ENCODE results near the gene PDZD4.

Gene PDZD4

DNA sequence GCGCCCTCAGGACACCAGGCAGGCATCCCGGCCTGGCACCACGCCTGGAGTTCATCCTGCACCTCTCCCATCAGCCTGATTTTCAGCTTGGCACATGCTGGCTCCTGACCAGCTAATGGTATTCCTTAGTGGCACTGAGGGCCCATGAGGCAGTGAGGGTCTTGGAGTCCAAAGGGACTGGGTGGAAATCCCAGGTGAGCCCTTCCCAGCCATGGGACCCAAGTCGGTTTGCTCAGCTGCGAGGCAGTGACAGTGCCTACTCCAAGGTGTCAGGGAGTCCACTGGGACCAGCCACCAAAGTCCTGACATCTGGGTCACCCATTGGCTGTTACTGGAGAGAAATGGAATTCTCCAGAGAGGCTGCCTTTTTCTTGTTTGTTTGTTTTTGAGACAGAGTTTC, 31.0 kb downstream of the PDZD4 start:
- DNase-seq: no peak
- Histone ChIP-seq H4K8ac (ENCODE audit: low read depth, low read length) (no peak overlapping the region), H3K27ac (ENCODE audit: low read depth, low read length) (no peak overlapping the region), H3K79me1 (ENCODE audit: low read length) (no peaks in the 10 kb centered on the region), H3K56ac (ENCODE audit: low read length) (no peak overlapping the region), H3K9ac (ENCODE audit: low read length) (no peak overlapping the region), H3K4ac (ENCODE audit: low read depth, low read length) (no peak overlapping the region), H3K79me2 (ENCODE audit: control insufficient read depth, insufficient read depth, low read length) (peaks cover 15% of the 10 kb centered on the region), H3K23ac (ENCODE audit: low read length) (no peak overlapping the region), H3K4me3 (ENCODE audit: low read length) (no peak overlapping the region), H3K4me2 (ENCODE audit: low read length) (no peak overlapping the region), H2BK5ac (ENCODE audit: low read length) (no peak overlapping the region), H2AK5ac (ENCODE audit: low read length) (no peak overlapping the region), H3K18ac (ENCODE audit: low read length) (no peak overlapping the region), H4K5ac (ENCODE audit: low read length) (no peak overlapping the region), H3K27me3 (ENCODE audit: insufficient read depth, low read length, poor library complexity) (no peaks in the 10 kb centered on the region), H3K4me1 (ENCODE audit: control insufficient read depth, low read depth, low read length) (no peaks in the 10 kb centered on the region), H3K36me3 (ENCODE audit: control insufficient read depth, insufficient read depth, low read length) (peaks cover 3% of the 10 kb centered on the region), H2BK15ac (replicated peaks; ENCODE audit: low read depth) (no peak overlapping the region), H2BK120ac (ENCODE audit: low read depth, low read length) (no peak overlapping the region)
- WGBS (ENCODE audit: extremely low coverage, insufficient coverage, low lambda C conversion rate): no CpG with 5 or more reads among the region's 5 CpGs

DNA sequence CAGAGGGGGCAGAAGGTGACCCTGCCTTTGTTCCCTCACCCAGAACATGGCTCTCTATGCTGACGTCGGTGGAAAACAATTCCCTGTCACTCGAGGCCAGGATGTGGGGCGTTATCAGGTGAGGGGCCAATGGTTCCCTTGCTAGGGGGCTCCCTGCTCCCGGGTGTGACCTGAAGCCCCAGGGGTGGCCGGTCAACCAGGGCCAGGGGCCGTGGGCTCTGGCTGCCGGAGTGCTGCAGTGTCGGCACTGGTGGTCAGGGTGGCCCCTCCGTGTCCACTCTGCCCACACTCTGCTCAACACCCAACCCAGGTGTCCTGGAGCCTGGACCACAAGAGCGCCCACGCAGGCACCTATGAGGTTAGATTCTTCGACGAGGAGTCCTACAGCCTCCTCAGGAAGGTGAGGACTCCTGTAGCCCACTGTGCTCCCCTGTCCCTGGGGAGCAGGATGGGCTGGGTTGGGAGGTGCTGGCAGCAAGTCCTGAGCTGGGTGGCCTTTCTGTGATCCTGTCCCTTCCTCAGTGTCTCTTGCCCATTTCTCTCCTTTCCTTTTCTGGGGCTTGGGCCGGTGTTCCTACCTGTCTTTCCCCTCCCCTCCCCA, 32.8 kb downstream of the PDZD4 start:
- no CpG with 5 or more reads among the region's 15 CpGs for WGBS (ENCODE audit: extremely low coverage, insufficient coverage, low lambda C conversion rate)
- Histone ChIP-seq H3K23ac (ENCODE audit: low read length) (no peak overlapping the region), H3K4me1 (ENCODE audit: control insufficient read depth, low read depth, low read length) (no peaks in the 10 kb centered on the region), H3K27me3 (ENCODE audit: insufficient read depth, low read length, poor library complexity) (no peaks in the 10 kb centered on the region), H3K27ac (ENCODE audit: low read depth, low read length) (no peak overlapping the region), H4K8ac (ENCODE audit: low read depth, low read length) (no peak overlapping the region), H3K36me3 (ENCODE audit: control insufficient read depth, insufficient read depth, low read length) (peaks cover 3% of the 10 kb centered on the region), H3K18ac (ENCODE audit: low read length) (no peak overlapping the region), H3K79me2 (ENCODE audit: control insufficient read depth, insufficient read depth, low read length) (peaks cover 25% of the 10 kb centered on the region), H3K9ac (ENCODE audit: low read length) (no peak overlapping the region), H2BK120ac (ENCODE audit: low read depth, low read length) (no peak overlapping the region), H2BK5ac (ENCODE audit: low read length) (no peak overlapping the region), H2AK5ac (ENCODE audit: low read length) (no peak overlapping the region), H3K79me1 (ENCODE audit: low read length) (peaks cover 2% of the 10 kb centered on the region), H2BK15ac (replicated peaks; ENCODE audit: low read depth) (no peak overlapping the region), H3K56ac (ENCODE audit: low read length) (no peak overlapping the region), H4K5ac (ENCODE audit: low read length) (no peak overlapping the region), H3K4ac (ENCODE audit: low read depth, low read length) (no peak overlapping the region), H3K4me3 (ENCODE audit: low read length) (no peak overlapping the region), H3K4me2 (ENCODE audit: low read length) (no peak overlapping the region)
- DNase-seq: no peak

DNA sequence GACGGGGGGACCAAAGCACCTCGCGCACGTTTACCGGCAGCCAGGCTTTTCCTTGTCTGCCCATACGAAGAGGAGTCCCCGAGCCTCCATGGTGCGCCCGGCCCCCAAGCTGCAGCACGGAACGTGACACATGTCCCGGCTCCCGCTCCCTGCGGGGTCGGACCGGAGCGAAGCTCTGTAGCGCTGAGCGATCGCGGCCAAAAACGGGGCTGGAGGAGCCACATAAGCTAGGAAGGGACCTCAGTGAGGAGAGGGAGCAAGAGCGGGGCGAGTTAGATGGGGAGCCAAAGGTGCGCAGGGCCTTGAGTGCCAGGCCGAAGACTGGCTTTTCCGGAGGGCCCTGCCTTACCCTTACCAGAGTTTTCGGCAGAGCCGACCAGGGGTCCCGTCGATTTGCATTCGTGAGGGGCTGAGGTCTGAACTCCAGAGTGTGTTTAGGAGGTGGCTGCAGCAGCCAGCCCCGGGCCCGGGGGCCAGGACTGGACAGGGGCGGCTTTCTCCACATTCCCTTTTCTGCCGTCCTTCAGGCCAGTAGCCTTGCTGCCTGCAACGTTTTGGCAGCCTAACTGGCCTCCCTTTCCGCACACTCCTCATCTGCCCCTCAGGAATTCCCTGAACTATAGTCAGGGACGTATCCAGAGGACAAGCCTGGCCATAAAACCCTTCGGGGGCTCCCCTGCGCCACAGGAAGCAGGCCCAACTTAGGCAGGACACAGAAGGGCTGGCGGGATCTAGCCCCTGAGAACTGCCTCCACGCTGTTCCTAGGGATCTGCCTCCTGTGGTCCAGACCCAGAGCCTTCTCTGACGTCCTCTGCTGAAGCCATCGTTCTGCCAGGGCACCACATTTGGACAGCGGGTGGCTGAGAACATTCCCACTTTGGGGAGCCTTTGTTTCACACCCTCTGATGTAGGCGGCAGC, 35.2 kb downstream of the PDZD4 start:
- no peak overlapping the region for H4K5ac ChIP-seq (ENCODE audit: low read length)
- WGBS (ENCODE audit: extremely low coverage, insufficient coverage, low lambda C conversion rate): no CpG with 5 or more reads among the region's 47 CpGs
- H3K79me1 ChIP-seq (ENCODE audit: low read length): peaks cover 2% of the 10 kb centered on the region
- H3K4me3 ChIP-seq (ENCODE audit: low read length): peak overlapping the region; percentile 82
- peak overlapping the region; percentile 97 for H3K9ac ChIP-seq (ENCODE audit: low read length)
- peak overlapping the region; percentile 66 for H3K4me2 ChIP-seq (ENCODE audit: low read length)
- no peak overlapping the region for H4K8ac ChIP-seq (ENCODE audit: low read depth, low read length)
- H3K4ac ChIP-seq (ENCODE audit: low read depth, low read length): no peak overlapping the region
- H2BK15ac ChIP-seq (replicated peaks; ENCODE audit: low read depth): no peak overlapping the region
- peaks cover 3% of the 10 kb centered on the region for H3K36me3 ChIP-seq (ENCODE audit: control insufficient read depth, insufficient read depth, low read length)
- no peak overlapping the region for H2BK120ac ChIP-seq (ENCODE audit: low read depth, low read length)
- H3K56ac ChIP-seq (ENCODE audit: low read length): peak overlapping the region; percentile 97
- peak overlapping the region; percentile 86 for H3K18ac ChIP-seq (ENCODE audit: low read length)
- H3K27me3 ChIP-seq (ENCODE audit: insufficient read depth, low read length, poor library complexity): no peaks in the 10 kb centered on the region
- no peak overlapping the region for H2BK5ac ChIP-seq (ENCODE audit: low read length)
- peak; percentile 8 for DNase-seq
- peak overlapping the region; percentile 24 for H3K23ac ChIP-seq (ENCODE audit: low read length)
- H3K27ac ChIP-seq (ENCODE audit: low read depth, low read length): peak overlapping the region; percentile 44
- no peaks in the 10 kb centered on the region for H3K4me1 ChIP-seq (ENCODE audit: control insufficient read depth, low read depth, low read length)
- no peak overlapping the region for H2AK5ac ChIP-seq (ENCODE audit: low read length)
- H3K79me2 ChIP-seq (ENCODE audit: control insufficient read depth, insufficient read depth, low read length): peaks cover 26% of the 10 kb centered on the region

DNA sequence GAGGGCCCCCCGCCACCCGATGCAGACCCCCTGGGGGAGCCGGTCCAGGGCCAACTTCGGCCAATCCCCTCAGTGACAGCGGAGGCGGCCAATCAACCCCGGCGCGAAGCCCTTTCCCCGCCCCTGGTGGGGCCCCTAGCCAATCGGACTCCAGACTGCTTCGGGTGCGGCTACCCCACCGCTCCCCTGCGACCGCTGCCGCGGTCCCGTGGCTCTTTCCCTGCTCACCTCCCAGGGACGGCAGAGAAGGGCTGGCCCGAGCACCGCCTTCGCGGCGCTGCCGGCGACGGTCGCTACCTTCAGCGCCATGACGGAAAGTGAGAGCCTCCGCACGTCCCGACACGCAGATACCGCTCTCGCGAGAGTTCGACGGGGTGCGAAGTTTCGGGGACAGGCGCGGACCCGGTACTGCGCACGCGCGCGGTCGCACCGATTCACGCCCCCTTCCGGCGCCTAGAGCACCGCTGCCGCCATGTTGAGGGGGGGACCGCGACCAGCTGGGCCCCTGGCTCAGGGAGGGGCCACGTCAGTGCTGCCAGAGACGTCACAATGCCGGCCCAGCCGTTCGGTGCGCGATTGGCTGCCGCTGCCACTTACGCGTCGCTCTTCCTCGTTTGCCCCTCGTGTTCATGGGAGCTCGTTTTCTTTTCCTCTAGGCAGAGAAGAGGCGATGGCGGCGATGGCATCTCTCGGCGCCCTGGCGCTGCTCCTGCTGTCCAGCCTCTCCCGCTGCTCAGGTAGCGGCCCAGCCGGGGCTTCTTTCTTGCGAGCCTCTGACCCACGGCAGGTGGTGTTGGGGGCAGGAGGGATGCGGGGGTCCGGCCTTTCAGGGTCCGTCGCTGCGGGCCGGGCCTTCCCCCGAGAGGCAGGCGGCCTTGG, 36.1 kb downstream of the PDZD4 start, which contains the start of the genes IDH3G and SSR4:
Gene IDH3G (minus strand): TSS at position 358 of the 879 bp plus-strand sequence. CDS start 49 bp downstream, at position 309.
Gene SSR4 (plus strand): TSS at position 651 of the 879 bp plus-strand sequence. CDS start 20 bp downstream, at position 671.
- Histone ChIP-seq H4K5ac (ENCODE audit: low read length) (no peak within 1 kb of the TSS), H3K4me1 (ENCODE audit: control insufficient read depth, low read depth, low read length) (no peaks in the 10 kb centered on the region), H3K4me2 (ENCODE audit: low read length) (peak within 1 kb of the TSS; percentile 87), H3K27ac (ENCODE audit: low read depth, low read length) (peak within 1 kb of the TSS; percentile 77), H4K8ac (ENCODE audit: low read depth, low read length) (no peak within 1 kb of the TSS), H2AK5ac (ENCODE audit: low read length) (no peak within 1 kb of the TSS), H3K56ac (ENCODE audit: low read length) (peak within 1 kb of the TSS; percentile 97), H3K4ac (ENCODE audit: low read depth, low read length) (peak within 1 kb of the TSS; percentile 19), H2BK15ac (replicated peaks; ENCODE audit: low read depth) (no peak within 1 kb of the TSS), H3K79me1 (ENCODE audit: low read length) (peaks cover 2% of the 10 kb centered on the region), H3K27me3 (ENCODE audit: insufficient read depth, low read length, poor library complexity) (no peaks in the 10 kb centered on the region), H2BK5ac (ENCODE audit: low read length) (no peak within 1 kb of the TSS), H3K18ac (ENCODE audit: low read length) (peak within 1 kb of the TSS; percentile 86), H3K79me2 (ENCODE audit: control insufficient read depth, insufficient read depth, low read length) (peaks cover 26% of the 10 kb centered on the region), H3K4me3 (ENCODE audit: low read length) (peak within 1 kb of the TSS; percentile 82), H3K9ac (ENCODE audit: low read length) (peak within 1 kb of the TSS; percentile 97), H2BK120ac (ENCODE audit: low read depth, low read length) (no peak within 1 kb of the TSS), H3K23ac (ENCODE audit: low read length) (peak within 1 kb of the TSS; percentile 24), H3K36me3 (ENCODE audit: control insufficient read depth, insufficient read depth, low read length) (peaks cover 3% of the 10 kb centered on the region)
- DNase-seq: peak; percentile 95
- WGBS (ENCODE audit: extremely low coverage, insufficient coverage, low lambda C conversion rate): no CpG with 5 or more reads among the region's 92 CpGs

DNA sequence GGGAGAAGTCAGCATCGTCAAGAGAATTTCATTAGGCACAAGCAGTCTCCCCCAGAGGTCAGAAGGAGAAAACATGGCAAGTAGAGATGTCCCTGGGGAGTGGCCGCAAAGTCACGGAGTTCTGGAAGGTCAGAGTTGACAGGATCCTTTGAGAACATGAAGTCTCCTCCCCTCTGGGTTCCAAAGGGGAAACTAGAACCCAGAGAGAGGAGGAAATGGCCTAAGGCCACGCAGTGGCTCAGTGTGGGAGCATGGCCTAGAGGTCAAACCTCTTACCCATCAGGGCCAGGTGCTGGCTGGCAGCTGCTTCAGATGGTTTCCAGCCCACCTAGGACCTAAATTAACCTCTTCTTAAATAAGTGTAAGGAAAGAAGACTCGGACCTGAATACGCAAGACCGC, 37.1 kb downstream of the PDZD4 start:
- Histone ChIP-seq H3K36me3 (ENCODE audit: control insufficient read depth, insufficient read depth, low read length) (peaks cover 3% of the 10 kb centered on the region), H3K79me2 (ENCODE audit: control insufficient read depth, insufficient read depth, low read length) (peaks cover 26% of the 10 kb centered on the region), H2BK120ac (ENCODE audit: low read depth, low read length) (no peak overlapping the region), H3K27ac (ENCODE audit: low read depth, low read length) (no peak overlapping the region), H3K27me3 (ENCODE audit: insufficient read depth, low read length, poor library complexity) (no peaks in the 10 kb centered on the region), H3K56ac (ENCODE audit: low read length) (peak overlapping the region; percentile 82), H3K23ac (ENCODE audit: low read length) (no peak overlapping the region), H2AK5ac (ENCODE audit: low read length) (no peak overlapping the region), H4K8ac (ENCODE audit: low read depth, low read length) (no peak overlapping the region), H3K18ac (ENCODE audit: low read length) (peak overlapping the region; percentile 55), H3K4ac (ENCODE audit: low read depth, low read length) (peak overlapping the region; percentile 19), H2BK15ac (replicated peaks; ENCODE audit: low read depth) (no peak overlapping the region), H3K79me1 (ENCODE audit: low read length) (peaks cover 2% of the 10 kb centered on the region), H3K9ac (ENCODE audit: low read length) (peak overlapping the region; percentile 80), H3K4me3 (ENCODE audit: low read length) (peak overlapping the region; percentile 46), H4K5ac (ENCODE audit: low read length) (no peak overlapping the region), H3K4me2 (ENCODE audit: low read length) (peak overlapping the region; percentile 87), H3K4me1 (ENCODE audit: control insufficient read depth, low read depth, low read length) (no peaks in the 10 kb centered on the region), H2BK5ac (ENCODE audit: low read length) (no peak overlapping the region)
- peak; percentile 11 for DNase-seq
- whole genome bisulfite sequencing (ENCODE audit: extremely low coverage, insufficient coverage, low lambda C conversion rate): no CpG with 5 or more reads among the region's 7 CpGs
